AG20443 (cell line): ENCODE data around the gene DOCK11.

ENCODE experiments used
- DNase-seq: peaks from one replicate; pipeline ENCODE4 v3.0.0; 2012; ENCODE audit warnings: low spot score, mixed read lengths

DOCK11 gene

GRCh38 chrX:118630848-118631247, 135.2 kb downstream of the DOCK11 start:
- no peak for DNase-seq

- no peak for DNase-seq
Observed at GRCh38 chrX:118631586-118631985, 136.0 kb downstream of the DOCK11 start.

- no peak for DNase-seq
Observed at GRCh38 chrX:118632862-118633261, 137.2 kb downstream of the DOCK11 start.

GRCh38 chrX:118633530-118633929, 137.9 kb downstream of the DOCK11 start:
- no peak for DNase-seq

- no peak for DNase-seq
Observed at GRCh38 chrX:118634336-118634735, 138.7 kb downstream of the DOCK11 start.

- DNase-seq = no peak
Observed at GRCh38 chrX:118637997-118638396, 142.4 kb downstream of the DOCK11 start.

GRCh38 chrX:118644378-118644777, 148.8 kb downstream of the DOCK11 start:
- peak; percentile 24 for DNase-seq

- peak; percentile 14 for DNase-seq
Observed at GRCh38 chrX:118652717-118653116, 157.1 kb downstream of the DOCK11 start.

GRCh38 chrX:118654331-118654730, 158.7 kb downstream of the DOCK11 start:
- no peak for DNase-seq

- DNase-seq = peak; percentile 9
Observed at GRCh38 chrX:118655561-118656246, 160.1 kb downstream of the DOCK11 start.

- DNase-seq = no peak
Observed at GRCh38 chrX:118657413-118657812, 161.8 kb downstream of the DOCK11 start.

GRCh38 chrX:118660085-118660484, 164.5 kb downstream of the DOCK11 start:
- DNase-seq = no peak

GRCh38 chrX:118665204-118665603, 169.6 kb downstream of the DOCK11 start:
- DNase-seq = no peak

GRCh38 chrX:118666521-118666920, 170.9 kb downstream of the DOCK11 start:
- DNase-seq = no peak

- DNase-seq = no peak
Observed at GRCh38 chrX:118669435-118669834, 173.8 kb downstream of the DOCK11 start.

- DNase-seq = no peak
Observed at GRCh38 chrX:118675326-118675965, 179.8 kb downstream of the DOCK11 start.

GRCh38 chrX:118675966-118676349, 180.3 kb downstream of the DOCK11 start:
- no peak for DNase-seq

GRCh38 chrX:118677318-118677717, 181.7 kb downstream of the DOCK11 start:
- no peak for DNase-seq

GRCh38 chrX:118679290-118679689, 183.7 kb downstream of the DOCK11 start:
- DNase-seq = no peak

- no peak for DNase-seq
Observed at GRCh38 chrX:118682258-118683014, 186.8 kb downstream of the DOCK11 start.

GRCh38 chrX:118685393-118685792, 189.8 kb downstream of the DOCK11 start:
- DNase-seq = no peak

GRCh38 chrX:118688935-118689334, 193.3 kb downstream of the DOCK11 start:
- DNase-seq = no peak

- DNase-seq = no peak
Observed at GRCh38 chrX:118693843-118694242, 198.2 kb downstream of the DOCK11 start.
